Measurements from ENCODE around the gene SPOPL. TPM values are rescaled to one million over a fixed set of nuclear protein-coding genes. Genes with fewer than 3 reads are reported as not detected.

The SPOPL gene
- total and polyA plus RNA-seq, 4 donors, result 3.4 to 15.8 (median 9.4) TPM

- WGBS, result 77% methylated on average over 3 of the region's 3 CpGs
- H3K4me1 ChIP-seq (ENCODE audit: control insufficient read depth in 4 of 4, insufficient read depth in 4 of 4, low read length in 3 of 4), result peaks cover 5 to 26% (median 17%) of the 10 kb centered on the region in 4 donors
Observed at GRCh38 chr2:138516030-138516704, 14.6 kb downstream of the SPOPL start.

GRCh38 chr2:138518860-138519259 is 17.3 kb downstream of the SPOPL start:
- Histone ChIP-seq H3K9ac (ENCODE audit: low read depth in 1 of 2, low read length in 2 of 2) (no peak overlapping the region), H3K4me3 (ENCODE audit: low read depth in 1 of 3, low read length in 3 of 3) (no peak overlapping the region), H3K27ac (ENCODE audit: low read depth in 1 of 2, low read length in 2 of 2) (no peak overlapping the region), H3K27me3 (ENCODE audit: control insufficient read depth in 4 of 4, insufficient read depth in 4 of 4, low read length in 3 of 4) (no peaks in the 10 kb centered on the region), H3K4me1 (ENCODE audit: control insufficient read depth in 4 of 4, insufficient read depth in 4 of 4, low read length in 3 of 4) (peaks cover 5 to 26% (median 17%) of the 10 kb centered on the region in 4 donors), H3K36me3 (ENCODE audit: control insufficient read depth in 4 of 4, insufficient read depth in 3 of 4, low read depth in 1 of 4, low read length in 3 of 4) (no peaks in the 10 kb centered on the region), H3K9me3 (ENCODE audit: control insufficient read depth in 4 of 4, low read length in 3 of 4) (no peaks in the 10 kb centered on the region)
- no peak for DNase-seq (ENCODE audit: low spot score)
- TF ChIP-seq JUND (IDR thresholded peaks at IDR 0.05) (no peak), SP1 (IDR thresholded peaks at IDR 0.05) (no peak), YY1 (IDR thresholded peaks at IDR 0.05) (no peak)
- 98% methylated on average over 1 of the region's 1 CpG for WGBS

More at GRCh38 chr2:138516030-138516704, 14.6 kb downstream of the SPOPL start:
- Histone ChIP-seq H3K9ac (ENCODE audit: low read depth in 1 of 2, low read length in 2 of 2) (no peak overlapping the region), H3K36me3 (ENCODE audit: control insufficient read depth in 4 of 4, insufficient read depth in 3 of 4, low read depth in 1 of 4, low read length in 3 of 4) (no peaks in the 10 kb centered on the region), H3K27ac (ENCODE audit: low read depth in 1 of 2, low read length in 2 of 2) (no peak overlapping the region), H3K27me3 (ENCODE audit: control insufficient read depth in 4 of 4, insufficient read depth in 4 of 4, low read length in 3 of 4) (no peaks in the 10 kb centered on the region), H3K9me3 (ENCODE audit: control insufficient read depth in 4 of 4, low read length in 3 of 4) (no peaks in the 10 kb centered on the region), H3K4me3 (ENCODE audit: low read depth in 1 of 3, low read length in 3 of 3) (no peak overlapping the region)
- no peak for DNase-seq (ENCODE audit: low spot score)
- TF ChIP-seq RAD21 (IDR thresholded peaks at IDR 0.05), result no peak
- peak in 1 of 2 donors; percentile 8 for TF ChIP-seq JUND (IDR thresholded peaks at IDR 0.05)

DNA sequence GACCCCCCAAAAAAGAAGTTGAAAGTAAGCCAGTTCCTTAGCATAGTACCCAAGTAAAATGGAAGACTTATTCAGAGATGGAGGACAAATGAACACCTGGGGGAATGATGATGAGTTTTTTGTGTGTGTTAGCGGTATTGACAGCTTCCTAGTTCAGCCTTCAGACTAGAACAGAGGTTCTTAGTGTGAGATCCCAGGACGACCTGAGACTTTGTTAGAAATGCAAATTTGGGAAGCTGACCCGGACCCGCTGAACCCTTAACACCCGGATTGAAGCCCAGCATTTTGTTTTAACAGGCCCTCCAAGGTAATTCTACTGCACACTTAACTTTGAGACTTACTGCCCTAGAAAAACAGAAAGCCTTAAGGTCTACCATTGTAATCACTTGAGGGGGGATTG is 20.3 kb downstream of the SPOPL start:
- no peak for DNase-seq (ENCODE audit: low spot score)
- Histone ChIP-seq H3K27me3 (ENCODE audit: control insufficient read depth in 4 of 4, insufficient read depth in 4 of 4, low read length in 3 of 4) (no peaks in the 10 kb centered on the region), H3K9me3 (ENCODE audit: control insufficient read depth in 4 of 4, low read length in 3 of 4) (peaks cover 0 to 3% (median under 1%) of the 10 kb centered on the region in 4 donors), H3K9ac (ENCODE audit: low read depth in 1 of 2, low read length in 2 of 2) (no peak overlapping the region), H3K4me1 (ENCODE audit: control insufficient read depth in 4 of 4, insufficient read depth in 4 of 4, low read length in 3 of 4) (peaks cover 0 to 3% (median 2%) of the 10 kb centered on the region in 4 donors), H3K4me3 (ENCODE audit: low read depth in 1 of 3, low read length in 3 of 3) (no peak overlapping the region), H3K27ac (ENCODE audit: low read depth in 1 of 2, low read length in 2 of 2) (no peak overlapping the region), H3K36me3 (ENCODE audit: control insufficient read depth in 4 of 4, insufficient read depth in 3 of 4, low read depth in 1 of 4, low read length in 3 of 4) (no peaks in the 10 kb centered on the region)
- WGBS, result 95% methylated on average over 5 of the region's 5 CpGs
- TF ChIP-seq EGR1 (IDR thresholded peaks at IDR 0.05; ENCODE audit: low read depth in 2 of 2) (no peak), YY1 (IDR thresholded peaks at IDR 0.05) (no peak), FOXA1 (IDR thresholded peaks at IDR 0.05) (no peak), HNF4A (conservative IDR thresholded peaks at IDR 0.05) (no peak), JUND (IDR thresholded peaks at IDR 0.05) (no peak), RAD21 (IDR thresholded peaks at IDR 0.05) (no peak), GABPA (IDR thresholded peaks at IDR 0.05 in 1 of 2, conservative IDR thresholded peaks at IDR 0.05 in 1 of 2) (no peak), SP1 (IDR thresholded peaks at IDR 0.05) (no peak), HNF4G (IDR thresholded peaks at IDR 0.05) (no peak), RXRA (IDR thresholded peaks at IDR 0.05) (no peak), MAX (IDR thresholded peaks at IDR 0.05) (no peak)
- TF ChIP-seq, protein P1, sequence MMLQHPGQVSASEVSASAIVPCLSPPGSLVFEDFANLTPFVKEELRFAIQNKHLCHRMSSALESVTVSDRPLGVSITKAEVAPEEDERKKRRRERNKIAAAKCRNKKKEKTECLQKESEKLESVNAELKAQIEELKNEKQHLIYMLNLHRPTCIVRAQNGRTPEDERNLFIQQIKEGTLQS (IDR thresholded peaks at IDR 0.05), result no peak

DNA sequence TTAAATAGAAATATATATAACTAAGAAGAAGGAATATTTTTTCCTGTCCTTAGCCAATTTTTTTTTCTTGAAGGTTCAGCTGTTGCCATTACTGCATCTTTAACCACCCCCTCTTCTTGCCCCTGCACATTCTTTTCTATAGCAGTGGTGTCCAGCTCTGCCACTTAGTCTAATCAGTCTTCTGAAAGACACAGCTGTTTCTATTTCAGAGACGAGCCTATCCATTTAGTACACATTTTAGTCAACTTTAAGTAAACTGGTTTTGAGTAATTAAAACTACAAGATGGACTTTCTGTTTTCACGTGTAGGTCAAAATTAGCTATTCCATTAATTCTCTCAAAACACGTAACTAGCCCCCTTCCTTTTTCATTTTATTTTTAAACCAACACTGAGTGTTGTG is 21.0 kb downstream of the SPOPL start:
- Histone ChIP-seq H3K36me3 (ENCODE audit: control insufficient read depth in 4 of 4, insufficient read depth in 3 of 4, low read depth in 1 of 4, low read length in 3 of 4) (no peaks in the 10 kb centered on the region), H3K9me3 (ENCODE audit: control insufficient read depth in 4 of 4, low read length in 3 of 4) (peaks cover 0 to 3% (median under 1%) of the 10 kb centered on the region in 4 donors), H3K4me3 (ENCODE audit: low read depth in 1 of 3, low read length in 3 of 3) (no peak overlapping the region), H3K27me3 (ENCODE audit: control insufficient read depth in 4 of 4, insufficient read depth in 4 of 4, low read length in 3 of 4) (no peaks in the 10 kb centered on the region), H3K9ac (ENCODE audit: low read depth in 1 of 2, low read length in 2 of 2) (no peak overlapping the region), H3K4me1 (ENCODE audit: control insufficient read depth in 4 of 4, insufficient read depth in 4 of 4, low read length in 3 of 4) (no peaks in the 10 kb centered on the region), H3K27ac (ENCODE audit: low read depth in 1 of 2, low read length in 2 of 2) (no peak overlapping the region)
- no peak for TF ChIP-seq ZBTB33 (IDR thresholded peaks at IDR 0.05)
- TF ChIP-seq NR2F2 (IDR thresholded peaks at IDR 0.05), result no peak
- no peak for TF ChIP-seq RAD21 (IDR thresholded peaks at IDR 0.05)
- WGBS, result 92% methylated on average over 3 of the region's 3 CpGs
- DNase-seq (ENCODE audit: low spot score), result no peak

Measured in liver (tissue), 9 donors.